SJCRH30 (cell line): ENCODE measurements around the gene SMG6. TPM values are rescaled to one million over a fixed set of nuclear protein-coding genes. Genes with fewer than 3 reads are reported as not detected.
A peak's percentile ranks its signal among the peaks of the same experiment; 100 is the strongest.

ENCODE experiments used
- DNase-seq, 2 experiments: peaks; one replicate each; pipeline ENCODE4 v3.0.0-alpha.2; 2015 to 2020
- H3K27ac ChIP-seq: fragments of 250-450 bp; sonication (Bioruptor Pico); 2 replicates; pipeline ENCODE4 v1.5.1; 2020; ENCODE audit warnings: mild to moderate bottlenecking, moderate library complexity
- H3K27me3 ChIP-seq: fragments of 250-450 bp; sonication (Bioruptor Pico); 2 replicates; pipeline ENCODE4 v1.5.1; 2020; ENCODE audit warnings: mild to moderate bottlenecking, moderate library complexity
- H3K36me3 ChIP-seq: fragments of 250-450 bp; sonication (Bioruptor Pico); 2 replicates; pipeline ENCODE4 v1.5.1; 2020; ENCODE audit warnings: mild to moderate bottlenecking, moderate library complexity
- H3K4me1 ChIP-seq: fragments of 250-450 bp; sonication (Bioruptor Pico); 2 replicates; pipeline ENCODE4 v1.5.1; 2020; ENCODE audit warnings: mild to moderate bottlenecking, moderate library complexity
- H3K4me3 ChIP-seq: fragments of 250-450 bp; sonication (Bioruptor Pico); 2 replicates; pipeline ENCODE4 v1.5.1; 2020; ENCODE audit warnings: mild to moderate bottlenecking, moderate library complexity
- H3K9me3 ChIP-seq: fragments of 250-450 bp; sonication (Bioruptor Pico); replicated peaks from 2 replicates; pipeline ENCODE4 v1.5.1; 2020; ENCODE audit warnings: mild to moderate bottlenecking, moderate library complexity
- total RNA-seq: library from RNA; depleted of rRNA; stranded (reverse); fragments of >200 nt; shearing (Covaris generic); gene quantifications from 2 replicates; pipeline ENCODE4 v1.2.3, GENCODE V29; 2014

The SMG6 gene
- total RNA-seq, 1 experiment from 2014 or later: 13.0 TPM

DNA sequence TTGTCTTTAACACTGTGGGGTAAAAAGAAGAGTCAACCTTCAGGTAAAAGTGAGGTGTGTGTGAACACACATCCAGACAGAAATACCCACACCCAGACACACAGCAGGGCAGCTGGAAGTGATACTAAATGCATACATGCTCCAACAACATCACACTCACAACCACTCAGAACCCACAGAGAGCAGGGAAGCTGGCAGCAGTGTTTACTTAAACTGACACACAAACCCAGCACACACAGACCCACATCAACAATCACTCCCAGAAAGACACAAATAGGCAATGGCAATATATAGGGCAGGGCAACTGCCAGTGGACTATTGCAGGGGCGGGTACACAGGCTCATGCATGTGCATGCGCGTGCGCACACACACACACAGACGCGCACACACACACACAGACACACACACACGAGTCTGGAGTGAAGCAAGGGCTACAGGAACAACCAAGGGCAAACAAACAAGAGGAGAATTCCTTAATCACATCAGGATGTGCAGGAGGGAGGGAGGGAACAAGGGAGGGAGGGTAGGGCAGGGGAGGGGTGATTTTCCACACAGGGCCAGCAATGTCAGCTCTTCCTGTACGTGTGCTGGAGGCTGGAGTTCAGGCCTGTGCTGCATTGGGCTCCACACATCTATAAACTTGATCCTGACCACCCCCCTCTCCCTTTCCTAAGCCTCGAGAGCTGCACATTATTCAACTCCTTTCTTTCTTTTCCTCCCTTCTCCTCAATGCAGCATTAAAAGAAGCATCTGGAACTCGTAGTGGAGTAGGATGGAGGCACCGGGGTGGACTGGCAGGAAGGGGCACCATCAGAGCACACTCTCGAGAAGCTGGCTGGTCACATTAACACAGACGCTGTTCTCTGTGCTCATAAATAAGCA, 218.6 kb downstream of the SMG6 start:
- DNase-seq: no peak
- Histone ChIP-seq H3K4me3 (no peak overlapping the region), H3K27me3 (no peaks in the 10 kb centered on the region), H3K27ac (no peak overlapping the region), H3K9me3 (no peaks in the 10 kb centered on the region), H3K4me1 (peaks cover 40% of the 10 kb centered on the region), H3K36me3 (no peaks in the 10 kb centered on the region; the same call in 1 of the 2 replicates)

DNA sequence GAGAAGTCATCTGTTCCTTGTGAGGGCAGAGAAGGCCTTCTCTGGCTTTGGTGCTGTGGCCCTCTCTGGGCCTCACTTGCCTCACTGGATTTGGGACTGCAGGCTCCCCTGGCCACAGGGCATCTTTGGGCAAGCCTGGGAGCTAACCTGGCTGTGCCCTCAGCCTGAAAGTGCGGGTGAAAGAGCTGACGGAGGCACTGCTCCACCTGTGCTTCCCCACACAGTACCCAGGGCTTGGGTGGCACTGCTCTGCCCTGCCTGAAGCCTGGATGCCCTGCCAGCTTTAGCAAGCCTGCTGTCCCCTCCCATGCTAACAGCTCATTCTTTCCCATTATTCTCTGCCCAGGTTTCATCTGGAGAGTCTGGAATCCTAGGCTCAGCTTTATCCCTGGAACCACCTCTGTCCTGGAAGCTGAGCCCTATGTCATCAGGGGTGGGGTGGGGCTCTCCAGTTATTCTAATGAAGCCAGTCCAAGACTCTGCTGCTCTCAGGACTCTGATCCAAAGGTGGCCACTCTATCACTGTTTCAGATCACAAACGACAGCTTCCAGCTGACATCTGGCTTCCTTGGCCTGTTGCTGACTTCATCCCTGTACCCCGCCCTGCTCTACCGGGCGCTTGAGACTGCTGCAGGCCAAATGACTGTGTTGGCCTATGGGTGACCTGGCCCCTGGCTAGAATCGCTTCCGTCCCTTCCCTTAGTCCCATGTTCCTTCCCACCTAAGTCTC, 219.4 kb downstream of the SMG6 start:
- Histone ChIP-seq H3K9me3 (no peaks in the 10 kb centered on the region), H3K36me3 (no peaks in the 10 kb centered on the region; the same call in 1 of the 2 replicates), H3K4me3 (no peak overlapping the region), H3K27me3 (no peaks in the 10 kb centered on the region), H3K27ac (peak overlapping the region; percentile 89; the same call in 1 of the 2 replicates), H3K4me1 (peaks cover 40% of the 10 kb centered on the region)
- DNase-seq: peak in 1 of 2 experiments; percentile 12

DNA sequence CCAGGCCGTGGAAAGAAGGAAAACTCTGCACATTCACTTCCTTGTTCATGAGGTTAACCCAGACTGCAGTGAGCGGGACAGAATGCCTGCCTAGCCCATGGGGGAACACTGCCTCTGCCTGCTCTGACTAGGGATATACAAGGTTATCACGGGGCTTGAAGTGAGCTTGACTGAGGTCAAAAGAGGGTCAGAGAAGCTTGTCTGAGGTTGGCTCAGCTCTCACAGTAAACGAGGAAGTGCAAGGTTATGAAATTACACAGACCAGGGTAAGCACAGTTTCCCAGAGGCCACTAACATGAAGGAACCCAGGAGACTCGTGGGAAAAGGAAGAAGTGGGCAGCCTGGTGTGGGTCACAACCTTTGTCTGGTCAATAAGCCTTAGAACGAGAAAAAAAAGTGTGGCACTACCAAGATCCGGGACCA, 220.0 kb downstream of the SMG6 start:
- Histone ChIP-seq H3K4me1 (peaks cover 40% of the 10 kb centered on the region), H3K9me3 (no peaks in the 10 kb centered on the region), H3K27me3 (no peaks in the 10 kb centered on the region), H3K36me3 (no peaks in the 10 kb centered on the region; the same call in 1 of the 2 replicates), H3K4me3 (no peak overlapping the region), H3K27ac (peak overlapping the region; percentile 89)
- peak in 1 of 2 experiments; percentile 9 for DNase-seq

DNA sequence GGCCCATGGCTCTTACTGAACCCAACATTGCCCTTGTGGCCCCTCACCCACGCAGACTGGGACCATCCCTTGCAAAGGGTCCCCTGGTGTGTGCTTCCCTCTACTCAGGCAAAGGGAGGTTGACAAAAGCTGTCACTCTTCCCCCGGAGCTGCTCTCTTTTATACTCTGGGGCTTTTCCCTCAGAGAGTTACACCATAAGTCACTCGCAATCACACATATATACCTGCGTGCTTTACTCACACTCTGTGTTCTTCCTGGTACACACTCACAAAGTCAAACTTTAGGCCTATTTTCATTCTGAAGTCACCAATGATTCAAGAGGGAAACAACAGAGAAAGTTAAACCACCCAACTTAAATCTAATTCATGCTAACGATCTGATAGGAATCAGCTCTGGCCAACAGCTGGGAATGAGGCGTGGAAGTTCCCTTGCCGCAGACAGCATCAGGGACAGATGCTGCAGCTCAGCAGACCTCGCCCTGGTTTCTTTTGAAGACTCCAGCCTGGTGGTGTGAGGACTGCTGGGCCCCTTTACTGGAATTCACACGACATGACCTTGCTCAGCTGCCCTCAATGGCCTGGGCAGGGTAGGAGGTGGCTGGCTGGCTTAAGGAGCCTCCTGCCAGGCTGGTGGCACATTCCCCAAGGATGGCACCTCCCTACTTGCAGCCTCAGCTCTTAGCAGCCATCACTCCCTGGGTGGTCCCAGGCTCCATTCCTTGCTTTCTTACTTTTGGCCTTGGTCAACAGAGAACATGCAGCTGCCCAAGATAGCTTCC, 221.4 kb downstream of the SMG6 start:
- Histone ChIP-seq H3K9me3 (no peaks in the 10 kb centered on the region), H3K4me1 (peaks cover 46% of the 10 kb centered on the region), H3K36me3 (no peaks in the 10 kb centered on the region; the same call in 1 of the 2 replicates), H3K4me3 (no peak overlapping the region), H3K27me3 (no peaks in the 10 kb centered on the region), H3K27ac (peak overlapping the region; percentile 89)
- peak; percentile 84 to 87 for DNase-seq

DNA sequence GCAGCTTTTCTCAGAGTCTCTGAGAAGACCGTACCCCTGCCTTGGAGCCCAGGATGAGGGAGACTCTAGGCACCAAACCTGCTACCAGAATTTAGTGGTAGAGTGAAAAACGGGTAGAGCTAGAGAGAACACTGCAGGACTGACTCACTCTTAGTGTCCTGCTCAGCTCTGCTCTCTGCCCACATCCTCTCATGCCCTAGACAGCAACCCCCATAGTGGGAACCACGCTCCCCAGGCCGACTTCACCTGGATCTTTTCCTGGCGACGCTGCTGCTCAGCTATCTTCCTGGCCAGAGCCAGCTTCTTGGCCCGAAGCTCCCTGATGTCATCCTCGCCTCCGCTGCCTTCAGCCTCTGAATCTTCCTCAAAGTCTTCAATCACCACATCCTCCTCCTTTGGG, 222.0 kb downstream of the SMG6 start:
- no peak overlapping the region for H3K4me3 ChIP-seq
- no peaks in the 10 kb centered on the region; the same call in 1 of the 2 replicates for H3K36me3 ChIP-seq
- H3K9me3 ChIP-seq: no peaks in the 10 kb centered on the region
- H3K27me3 ChIP-seq: no peaks in the 10 kb centered on the region
- H3K27ac ChIP-seq: peak overlapping the region; percentile 89
- H3K4me1 ChIP-seq: peaks cover 52% of the 10 kb centered on the region
- no peak for DNase-seq

DNA sequence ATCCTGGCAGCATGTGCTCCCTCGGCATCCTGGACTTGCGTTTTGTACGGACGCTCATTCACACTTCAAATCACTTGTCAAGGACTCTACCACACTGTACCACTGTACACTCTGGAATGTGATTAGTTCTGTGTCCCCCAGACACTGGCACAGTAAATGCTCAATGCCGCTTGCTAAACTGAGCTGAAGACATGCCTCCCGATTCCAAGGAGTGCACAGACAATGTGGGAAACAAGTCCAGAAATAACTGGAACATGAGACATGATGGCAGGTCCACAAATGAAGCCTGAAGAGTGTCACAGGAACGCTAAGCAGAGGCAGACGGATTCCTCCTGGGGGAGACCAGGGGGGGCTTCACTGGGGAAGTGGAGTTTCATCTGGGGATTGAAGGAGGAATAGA, 226.5 kb downstream of the SMG6 start:
- Histone ChIP-seq H3K9me3 (no peaks in the 10 kb centered on the region), H3K4me3 (no peak overlapping the region), H3K27me3 (no peaks in the 10 kb centered on the region), H3K36me3 (no peaks in the 10 kb centered on the region; the same call in 1 of the 2 replicates), H3K4me1 (peaks cover 35% of the 10 kb centered on the region), H3K27ac (peak overlapping the region; percentile 52)
- DNase-seq: no peak

DNA sequence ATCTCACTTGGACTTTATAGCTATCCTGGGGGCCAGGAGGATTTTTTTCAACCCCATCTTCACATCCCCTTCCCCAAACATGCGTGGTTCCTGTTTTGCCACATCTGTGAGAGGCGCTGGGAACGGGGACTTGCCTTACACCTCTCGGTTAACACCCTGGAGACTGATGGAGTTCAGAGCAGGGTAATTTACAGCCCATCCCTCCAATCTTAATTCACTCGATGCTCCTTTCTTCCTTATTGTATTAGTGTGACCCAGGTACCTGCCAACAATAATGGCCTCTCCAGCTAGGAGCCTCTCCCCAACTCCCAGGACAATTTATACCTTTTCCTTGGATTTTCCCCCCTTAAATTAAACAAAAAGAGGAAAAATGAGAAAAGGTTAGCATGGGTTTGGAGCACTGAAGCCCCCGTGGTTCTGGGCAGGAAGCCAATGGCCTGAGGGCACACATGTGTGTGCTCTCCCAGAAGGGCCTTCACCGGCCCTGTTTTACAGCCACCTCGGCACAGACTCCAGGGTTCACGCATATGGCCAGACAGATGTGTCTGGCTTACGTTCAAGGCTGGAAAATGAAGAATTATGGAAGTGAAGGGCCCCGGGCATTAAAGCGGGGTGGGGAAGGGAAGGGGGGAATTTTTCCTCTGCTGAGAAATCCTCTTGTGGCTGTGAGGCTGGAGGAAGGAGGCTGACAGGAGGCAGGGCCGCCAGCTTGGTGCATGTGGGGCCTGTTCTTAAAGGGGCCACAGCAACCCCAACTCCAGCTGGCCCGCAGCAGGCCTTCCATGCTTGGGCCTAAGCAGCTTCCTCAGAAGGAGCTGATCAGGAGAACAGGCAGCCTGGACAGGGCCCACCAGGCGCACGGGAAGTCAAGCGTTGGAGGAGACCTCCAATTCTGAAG, 227.2 kb downstream of the SMG6 start:
- H3K36me3 ChIP-seq: no peaks in the 10 kb centered on the region; the same call in 1 of the 2 replicates
- peak; percentile 81 to 88 for DNase-seq
- no peaks in the 10 kb centered on the region for H3K27me3 ChIP-seq
- H3K27ac ChIP-seq: peak overlapping the region; percentile 52
- H3K4me1 ChIP-seq: peaks cover 28% of the 10 kb centered on the region
- H3K4me3 ChIP-seq: no peak overlapping the region
- no peaks in the 10 kb centered on the region for H3K9me3 ChIP-seq

DNA sequence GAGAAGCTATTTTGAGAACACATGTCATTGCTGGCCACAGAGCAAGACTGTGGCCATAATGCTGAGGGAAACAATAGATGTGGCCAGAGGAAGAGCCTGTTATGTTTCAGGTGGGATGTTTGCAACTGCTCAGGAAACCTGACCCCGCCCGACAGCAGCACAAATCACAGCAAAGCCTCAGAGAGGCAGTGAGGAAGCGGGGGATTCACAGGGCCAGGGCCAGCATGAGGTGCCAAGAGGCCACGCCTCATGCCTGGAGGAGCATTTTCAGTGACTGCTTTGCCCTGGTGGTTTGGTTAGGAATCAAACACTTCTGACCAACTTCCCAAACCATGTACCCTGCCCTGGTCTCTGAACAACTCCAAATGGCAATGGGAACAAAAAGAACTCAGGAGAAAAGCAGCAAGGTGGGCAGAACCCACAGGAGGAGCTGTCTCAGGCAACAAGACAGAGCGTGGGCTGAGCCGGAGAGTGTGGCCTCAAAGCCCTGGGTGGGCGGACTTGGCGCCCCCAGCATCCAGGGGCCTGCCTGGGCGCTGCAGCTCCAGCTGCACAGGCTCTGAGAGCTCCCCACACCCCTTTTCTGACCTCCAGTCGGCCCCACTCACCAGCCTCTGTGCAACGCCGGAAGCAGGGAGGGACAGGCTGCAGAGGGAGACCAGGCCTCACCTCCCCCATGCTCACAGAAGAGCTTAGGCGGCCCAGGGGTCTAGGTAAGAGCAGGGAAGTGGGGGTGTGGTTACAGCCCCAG, 228.1 kb downstream of the SMG6 start:
- no peak overlapping the region for H3K4me3 ChIP-seq
- no peaks in the 10 kb centered on the region for H3K27me3 ChIP-seq
- H3K27ac ChIP-seq: peak overlapping the region; percentile 52
- H3K4me1 ChIP-seq: peaks cover 26% of the 10 kb centered on the region
- H3K9me3 ChIP-seq: no peaks in the 10 kb centered on the region
- H3K36me3 ChIP-seq: no peaks in the 10 kb centered on the region; the same call in 1 of the 2 replicates
- peak; percentile 70 to 72 for DNase-seq

DNA sequence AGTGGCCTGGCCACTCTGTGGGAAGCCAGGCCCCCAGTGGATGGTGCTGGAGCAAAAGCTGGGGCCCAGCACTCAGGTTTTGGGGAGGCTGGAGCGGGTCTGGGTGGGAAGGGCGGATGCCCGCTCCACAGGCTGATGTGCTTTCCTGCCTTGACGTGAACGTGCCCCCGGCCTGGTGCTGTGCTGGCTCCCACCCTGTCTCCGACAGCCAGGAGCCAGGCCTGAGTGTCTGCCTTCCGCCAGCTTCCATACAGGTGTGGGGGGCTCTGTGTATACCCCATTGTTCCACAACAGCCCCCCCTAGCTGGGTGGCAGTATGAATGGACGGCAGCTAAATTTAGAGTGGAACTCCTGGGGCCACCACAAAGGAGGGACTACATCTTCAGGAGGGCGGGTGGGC, 228.7 kb downstream of the SMG6 start:
- DNase-seq: no peak
- no peaks in the 10 kb centered on the region for H3K9me3 ChIP-seq
- H3K36me3 ChIP-seq: no peaks in the 10 kb centered on the region; the same call in 1 of the 2 replicates
- H3K27ac ChIP-seq: no peak overlapping the region
- H3K4me1 ChIP-seq: peaks cover 26% of the 10 kb centered on the region
- no peaks in the 10 kb centered on the region for H3K27me3 ChIP-seq
- H3K4me3 ChIP-seq: no peak overlapping the region

DNA sequence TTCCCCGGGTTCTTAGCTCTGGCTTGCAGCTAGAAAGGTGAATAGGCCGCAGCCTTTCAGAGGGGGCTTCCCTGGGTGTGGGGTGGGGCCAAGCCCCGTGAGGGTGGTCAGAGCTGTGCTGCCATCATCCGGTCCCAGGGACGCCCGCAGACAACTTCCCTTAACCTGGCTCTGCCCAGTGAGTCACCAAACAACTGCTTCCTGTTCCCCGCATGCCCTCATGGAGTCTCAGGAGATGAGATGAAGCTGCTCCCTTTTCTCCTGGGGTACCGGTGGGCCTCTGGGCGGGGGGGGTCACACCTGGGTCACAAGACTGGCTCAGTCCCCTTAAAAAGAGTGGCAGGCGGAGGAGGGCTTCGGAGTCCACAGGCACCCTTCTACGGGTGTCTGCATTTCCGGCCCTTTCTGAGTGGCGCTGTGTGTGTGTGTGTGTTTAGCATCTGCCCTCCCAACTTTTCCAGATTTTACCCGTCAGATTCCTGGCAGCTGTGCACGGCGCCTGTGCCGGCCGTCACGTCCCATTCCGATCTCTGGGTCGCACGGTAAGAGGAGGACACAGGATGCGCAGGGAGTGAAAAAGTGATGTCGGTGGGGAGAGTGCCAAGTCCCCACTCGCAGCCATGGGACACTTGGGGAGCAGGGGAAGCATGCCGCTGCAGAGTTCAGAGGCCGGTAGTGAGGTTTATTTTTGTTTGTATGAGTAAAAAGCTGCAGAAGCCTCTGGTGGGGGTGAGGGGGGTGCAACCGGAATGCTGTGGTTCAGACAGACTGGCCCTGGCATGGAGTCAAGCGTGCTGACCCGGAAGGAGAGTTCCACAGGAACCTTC, 231.9 kb downstream of the SMG6 start:
- no peaks in the 10 kb centered on the region for H3K27me3 ChIP-seq
- H3K27ac ChIP-seq: no peak overlapping the region
- no peak overlapping the region for H3K4me3 ChIP-seq
- no peak for DNase-seq
- H3K36me3 ChIP-seq: no peaks in the 10 kb centered on the region
- peaks cover 27% of the 10 kb centered on the region for H3K4me1 ChIP-seq
- no peaks in the 10 kb centered on the region for H3K9me3 ChIP-seq

DNA sequence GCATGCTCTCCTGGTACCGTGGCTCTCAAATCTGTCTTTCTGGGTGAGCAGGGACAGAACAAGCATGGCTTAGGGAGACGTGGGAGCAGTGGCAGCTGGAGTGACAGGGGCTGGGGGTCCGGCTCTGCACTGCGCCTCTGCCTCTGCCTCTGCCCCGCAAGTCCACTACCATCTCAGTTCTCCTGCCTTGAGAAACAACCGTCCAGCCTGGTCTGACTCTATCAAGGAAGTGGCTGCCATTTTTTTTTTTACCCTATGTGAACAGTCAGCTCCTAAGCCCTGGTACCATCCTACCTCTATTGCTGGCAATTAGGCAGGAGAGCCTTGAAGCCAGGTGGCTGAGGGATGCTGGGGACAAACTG, 232.6 kb downstream of the SMG6 start:
- Histone ChIP-seq H3K27ac (no peak overlapping the region), H3K9me3 (no peaks in the 10 kb centered on the region), H3K4me3 (no peak overlapping the region), H3K36me3 (no peaks in the 10 kb centered on the region), H3K4me1 (peaks cover 21% of the 10 kb centered on the region), H3K27me3 (no peaks in the 10 kb centered on the region)
- DNase-seq: no peak

DNA sequence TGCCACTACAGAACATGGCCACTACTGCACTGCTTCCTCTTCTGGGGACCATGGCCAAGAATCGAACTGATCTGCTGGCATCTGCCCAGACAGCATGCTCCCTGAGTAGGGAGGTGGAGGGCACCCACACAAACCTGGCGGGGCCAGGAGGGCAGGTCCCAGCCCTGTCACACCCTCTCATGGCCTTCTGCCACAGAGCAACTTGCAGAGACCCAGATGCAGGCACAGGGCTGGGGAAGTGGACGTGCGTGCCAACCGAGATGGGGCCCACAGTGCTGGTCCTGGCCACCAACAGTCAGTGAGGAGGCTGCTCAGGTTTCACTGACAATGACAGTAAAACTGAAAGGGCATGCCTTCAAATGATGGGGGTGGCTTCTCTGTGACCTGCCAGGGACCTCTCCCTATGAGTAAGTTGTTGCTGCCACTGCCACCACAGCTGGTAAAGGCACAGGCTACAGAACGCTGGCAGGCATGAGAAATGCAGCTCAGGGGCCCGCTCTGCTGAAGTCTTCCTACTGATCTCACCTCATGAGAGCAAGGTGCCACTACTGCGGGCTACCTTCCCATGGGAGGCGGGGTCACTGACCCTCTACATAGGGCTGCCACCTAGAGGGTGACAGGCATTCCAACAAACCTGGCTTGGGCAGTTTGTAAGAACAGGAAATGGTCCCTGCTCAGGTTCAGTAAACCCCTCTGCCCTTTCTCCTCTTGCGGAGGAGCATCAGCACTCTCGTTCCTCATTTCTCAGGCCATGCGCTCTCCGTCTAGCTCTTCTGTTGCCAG, 233.2 kb downstream of the SMG6 start:
- peaks cover 15% of the 10 kb centered on the region for H3K4me1 ChIP-seq
- DNase-seq: no peak
- no peaks in the 10 kb centered on the region for H3K36me3 ChIP-seq
- no peak overlapping the region for H3K27ac ChIP-seq
- no peak overlapping the region for H3K4me3 ChIP-seq
- H3K27me3 ChIP-seq: no peaks in the 10 kb centered on the region
- H3K9me3 ChIP-seq: no peaks in the 10 kb centered on the region
